GM21529 (cell line): ENCODE results near the gene SDK2.
"Not testable (repeated sequence)": the region's sequence is repeated elsewhere in the genome, so short reads cannot be mapped to it uniquely, and the experiment has no call there.

Experiments used
- ATAC-seq: cut with Tn5 transposase; IDR thresholded peaks from one replicate; pipeline ENCODE4 v1.9.1; 2021; ENCODE audit not compliant: unreplicated experiment

The SDK2 gene

DNA sequence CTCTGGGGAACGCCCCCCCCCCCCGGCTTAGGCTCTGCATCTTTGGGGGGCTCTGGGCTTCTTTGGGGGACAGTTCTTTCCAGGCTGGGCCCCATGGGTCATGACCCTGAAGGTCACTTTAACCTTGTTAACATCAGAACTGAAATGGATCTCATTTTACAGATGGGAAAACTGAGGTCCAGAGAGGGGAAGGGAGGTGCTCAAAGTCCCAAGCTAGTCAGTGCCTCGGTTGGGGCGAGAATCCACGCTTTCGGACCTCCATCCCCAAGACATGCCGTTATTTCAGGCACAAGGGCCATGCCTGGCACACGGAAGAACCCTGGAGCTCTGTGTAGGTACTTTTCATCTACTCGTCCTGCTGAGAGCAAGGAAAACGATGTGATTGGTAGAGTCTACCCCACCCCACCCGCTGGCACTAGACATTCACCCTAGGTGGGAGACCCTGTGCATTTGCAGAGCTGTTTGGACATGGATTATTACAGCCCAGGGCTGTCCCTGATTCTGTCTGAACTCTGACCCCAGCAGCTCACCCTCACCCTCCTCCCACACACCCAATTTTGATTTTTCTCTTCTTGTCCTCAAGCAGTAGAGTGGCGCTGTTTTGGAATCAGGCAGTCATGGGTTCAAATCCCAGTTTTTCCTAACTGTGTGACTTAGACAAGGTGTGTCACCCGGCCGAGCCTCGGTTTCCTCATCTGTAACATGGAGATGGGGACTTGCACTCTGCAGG, 177.4 kb downstream of the SDK2 start:
- ATAC-seq = no peak

DNA sequence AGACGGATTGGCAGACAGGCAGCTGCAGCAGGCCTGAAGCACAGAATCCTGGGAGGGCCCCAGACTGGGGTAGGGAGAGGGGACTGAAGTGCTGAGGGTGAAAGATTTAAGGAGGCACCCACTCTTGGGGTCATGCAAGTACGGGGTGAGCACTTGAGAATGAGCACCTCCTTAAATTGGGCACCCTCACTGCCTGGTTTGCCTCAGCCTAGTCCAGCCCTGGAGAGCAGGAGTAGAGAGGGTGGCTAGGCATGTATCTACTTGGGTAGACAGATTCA, 178.4 kb downstream of the SDK2 start:
- ATAC-seq = no peak

DNA sequence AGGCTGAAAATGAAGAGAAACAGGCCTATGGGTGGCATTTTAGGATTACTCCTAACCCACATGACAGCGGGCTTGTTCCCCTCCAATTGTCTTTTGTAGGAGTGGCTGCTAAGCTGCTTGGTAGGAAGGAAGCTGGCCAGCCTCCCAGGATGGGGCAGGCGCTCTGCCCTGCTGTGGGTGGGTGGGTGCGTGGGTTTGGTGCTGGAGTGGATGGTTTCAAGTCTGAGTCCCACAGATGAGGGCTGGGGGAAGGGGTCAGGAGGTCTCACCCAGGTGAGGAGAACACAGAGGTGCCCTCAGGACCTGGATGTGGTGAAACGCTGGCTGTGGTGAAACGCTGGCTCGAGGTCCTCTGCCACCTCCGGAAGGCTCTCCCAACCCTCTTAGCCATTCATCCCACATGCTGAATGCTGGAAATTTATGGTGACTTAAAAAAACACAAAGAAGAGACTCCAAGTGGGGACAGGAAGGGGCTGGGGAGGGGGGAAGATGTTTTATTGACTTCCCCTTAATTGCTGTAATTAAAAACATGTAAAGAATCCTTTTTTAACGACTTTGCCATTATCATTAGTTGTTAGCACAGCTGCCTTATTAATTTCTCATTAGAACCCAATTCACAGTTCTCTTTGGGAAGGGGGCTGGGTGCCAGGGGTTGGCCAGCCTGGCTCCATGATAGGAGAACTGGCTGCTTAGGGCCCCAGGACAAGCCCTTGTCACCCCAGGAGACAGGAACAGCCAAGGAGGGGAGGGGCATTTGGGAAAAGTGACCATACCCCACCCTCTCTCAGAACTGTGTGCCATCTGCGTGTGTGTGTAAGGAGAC, 178.9 kb downstream of the SDK2 start:
- no peak for ATAC-seq

DNA sequence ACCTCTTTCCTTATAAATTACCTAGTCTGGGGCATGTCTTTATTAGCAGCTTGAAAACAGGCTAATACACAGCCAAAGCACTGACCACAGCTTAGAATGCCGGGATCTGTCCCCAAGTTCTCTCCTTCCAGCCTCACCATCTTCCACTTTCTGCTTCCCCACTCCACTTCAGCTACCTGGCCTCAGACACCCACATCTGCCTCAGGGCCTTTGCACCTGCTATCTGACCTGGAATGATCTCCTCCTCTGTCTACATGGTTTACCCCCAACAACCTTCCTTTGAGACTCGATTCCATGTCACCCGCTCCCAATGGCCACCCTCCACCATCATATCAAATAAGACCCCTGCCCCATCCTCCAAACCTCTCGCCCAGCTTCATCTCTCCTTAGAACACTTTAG, 179.8 kb downstream of the SDK2 start:
- no peak for ATAC-seq

DNA sequence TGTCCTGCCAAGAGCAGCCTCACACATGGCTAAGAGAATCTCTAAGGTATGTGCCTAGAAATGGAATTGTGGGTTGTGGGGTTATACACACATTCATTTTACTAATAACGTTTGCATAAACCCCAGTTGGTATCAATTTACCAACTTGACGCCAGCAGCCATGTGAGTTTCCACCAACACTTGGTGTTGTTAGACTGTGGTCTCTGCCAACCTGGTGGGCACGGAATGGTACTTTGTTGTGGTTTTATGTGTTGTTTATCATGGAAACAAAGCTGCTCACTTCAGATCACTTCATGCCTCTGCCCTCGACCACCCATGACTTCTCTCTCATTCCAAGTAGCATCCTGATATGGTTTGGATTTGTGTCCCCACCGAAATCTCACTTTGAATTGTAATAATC, 180.4 kb downstream of the SDK2 start:
- no peak for ATAC-seq

DNA sequence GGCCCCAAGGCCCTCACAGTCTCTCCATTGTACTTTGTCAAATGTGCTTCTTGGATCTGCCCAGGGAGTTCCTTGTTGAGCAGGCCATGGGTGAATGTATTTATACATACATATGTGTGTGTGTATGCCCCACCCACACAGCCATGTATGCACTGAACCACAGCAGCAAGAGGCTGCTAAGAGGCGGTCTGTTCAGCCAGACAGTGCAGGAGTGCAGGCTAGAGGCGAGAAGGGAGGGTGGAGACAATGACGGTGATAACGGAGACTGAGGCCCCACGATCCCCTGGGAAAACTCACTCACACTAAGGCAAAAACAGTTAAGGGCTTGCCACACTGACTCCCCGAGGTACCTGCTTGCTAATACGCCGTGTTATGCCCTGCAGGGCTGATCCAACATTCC, 181.4 kb downstream of the SDK2 start:
- no peak for ATAC-seq

DNA sequence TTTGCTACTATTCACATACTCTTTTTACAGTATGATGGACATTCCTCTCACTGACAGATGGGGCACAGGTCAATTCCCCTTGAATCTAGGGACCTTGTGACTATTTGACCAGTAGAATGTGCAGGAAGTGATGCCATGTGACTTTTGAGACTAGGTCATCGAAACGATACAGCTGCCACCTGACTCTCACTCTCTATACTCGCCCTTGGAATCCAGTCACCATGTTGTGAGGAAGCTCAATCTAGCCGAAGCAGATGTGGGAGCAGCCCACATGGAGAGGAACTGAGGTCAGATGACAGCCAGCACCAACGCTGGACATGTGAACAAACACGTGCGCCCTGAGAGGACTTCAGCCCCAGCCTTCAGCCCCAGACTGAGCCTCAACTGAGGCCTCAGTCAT, 184.3 kb downstream of the SDK2 start:
- no peak for ATAC-seq

DNA sequence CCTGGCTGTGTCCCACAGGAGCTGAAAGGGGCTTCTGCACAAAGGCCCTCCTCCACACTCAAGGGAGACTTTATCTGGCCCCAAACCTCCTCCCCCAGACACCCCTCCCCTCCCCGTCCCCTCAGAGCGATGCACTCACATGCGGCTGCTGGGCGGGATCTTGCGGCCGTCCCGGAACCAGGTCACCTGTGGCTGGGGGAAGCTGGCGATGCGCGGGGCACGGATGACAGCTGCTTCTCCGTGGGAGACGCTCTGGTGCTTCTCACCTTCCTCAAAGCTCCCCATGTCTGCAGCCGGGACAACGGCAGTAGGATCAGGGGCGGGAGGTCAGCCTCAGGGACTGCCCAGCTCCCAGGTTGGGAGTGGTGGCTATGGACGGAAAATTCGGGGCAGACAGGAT, 188.5 kb downstream of the SDK2 start:
- no peak for ATAC-seq

DNA sequence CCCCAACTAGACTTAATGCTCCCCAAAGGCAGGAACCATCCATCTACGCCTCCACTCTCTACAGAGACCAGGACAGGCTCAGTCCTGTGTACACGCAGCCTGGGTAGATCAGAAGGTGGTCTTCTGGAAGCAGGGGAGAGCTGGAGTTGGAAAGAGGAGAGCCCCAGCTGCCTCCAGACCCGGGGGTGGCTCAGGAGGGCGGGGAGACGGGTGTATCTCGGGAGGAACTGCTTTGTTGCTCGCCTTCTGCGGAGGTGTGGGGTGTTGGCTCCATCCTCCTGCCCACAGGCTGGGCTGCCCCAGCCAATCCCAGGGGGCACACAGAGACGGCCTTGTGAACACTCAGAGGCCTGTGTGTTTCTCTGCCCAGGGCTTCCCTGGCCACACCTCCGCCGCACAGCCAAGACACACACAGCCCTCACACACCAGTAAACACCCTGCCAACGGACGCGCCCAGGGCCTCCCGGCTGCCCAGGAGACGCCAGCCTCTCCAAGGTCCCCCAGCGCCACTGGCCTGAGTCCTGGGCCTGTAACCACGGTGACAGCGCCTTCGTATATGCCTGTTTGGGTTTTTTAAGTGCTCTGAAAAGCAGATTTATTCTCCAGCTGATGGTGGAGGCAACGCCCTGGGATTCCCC, 189.1 kb downstream of the SDK2 start:
- ATAC-seq = no peak

DNA sequence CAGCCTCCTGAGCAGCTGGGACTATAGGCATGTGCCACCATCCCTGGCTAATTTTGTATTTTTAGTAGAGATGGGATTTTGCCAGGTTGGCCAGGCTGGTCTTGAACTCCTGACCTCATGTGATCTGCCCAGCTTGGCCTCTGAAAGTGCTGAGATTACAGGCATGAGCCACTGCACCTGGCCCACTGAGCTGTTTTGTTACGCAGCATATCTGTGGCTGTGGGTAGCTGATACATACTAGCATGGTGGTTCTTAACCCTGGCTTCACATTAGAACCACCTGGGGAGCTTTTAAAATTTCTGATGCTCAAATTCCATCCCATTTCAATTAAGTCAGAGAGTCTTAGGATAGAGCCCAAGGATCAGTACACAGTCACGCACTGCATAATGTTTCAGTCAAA, 190.8 kb downstream of the SDK2 start:
- not testable (repeated sequence) for ATAC-seq

DNA sequence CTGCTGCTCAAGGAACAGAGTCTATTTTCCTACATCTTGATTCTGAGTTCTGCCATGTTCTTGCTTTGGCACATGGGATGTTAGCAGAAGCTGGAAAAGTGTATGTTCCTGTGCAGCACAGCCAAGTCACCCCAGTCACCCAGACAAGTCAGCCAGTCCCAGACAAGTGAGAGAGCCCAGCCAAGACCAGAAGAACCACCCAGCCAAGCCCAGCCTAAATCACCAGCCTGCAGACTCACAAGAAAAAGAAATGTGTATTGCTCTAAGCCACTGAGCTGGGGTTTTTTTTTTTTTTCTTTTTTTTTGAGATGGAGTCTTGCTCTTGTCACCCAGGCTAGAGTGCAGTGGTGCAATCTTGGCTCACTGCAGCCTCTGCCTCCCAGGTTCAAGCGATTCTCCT, 191.2 kb downstream of the SDK2 start:
- no peak for ATAC-seq

DNA sequence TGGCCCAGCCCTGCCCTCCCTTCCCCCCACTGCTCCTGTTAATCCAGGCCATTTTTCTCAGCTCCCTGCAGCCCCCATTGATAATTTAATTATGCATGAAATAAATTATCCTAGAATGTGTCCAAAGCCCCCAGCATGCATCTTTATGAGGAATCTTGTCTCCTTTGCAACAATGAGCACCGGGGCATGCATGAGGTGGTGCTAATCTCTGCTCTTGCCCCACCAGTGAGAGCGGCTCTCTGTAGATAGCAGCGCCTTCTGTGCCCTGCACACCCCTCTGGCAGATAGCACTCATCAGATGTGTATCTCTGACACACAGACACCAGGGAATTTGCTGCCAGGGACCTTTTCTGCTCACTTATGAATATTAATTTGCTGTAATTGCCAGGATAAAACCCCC, 192.2 kb downstream of the SDK2 start:
- no peak for ATAC-seq

DNA sequence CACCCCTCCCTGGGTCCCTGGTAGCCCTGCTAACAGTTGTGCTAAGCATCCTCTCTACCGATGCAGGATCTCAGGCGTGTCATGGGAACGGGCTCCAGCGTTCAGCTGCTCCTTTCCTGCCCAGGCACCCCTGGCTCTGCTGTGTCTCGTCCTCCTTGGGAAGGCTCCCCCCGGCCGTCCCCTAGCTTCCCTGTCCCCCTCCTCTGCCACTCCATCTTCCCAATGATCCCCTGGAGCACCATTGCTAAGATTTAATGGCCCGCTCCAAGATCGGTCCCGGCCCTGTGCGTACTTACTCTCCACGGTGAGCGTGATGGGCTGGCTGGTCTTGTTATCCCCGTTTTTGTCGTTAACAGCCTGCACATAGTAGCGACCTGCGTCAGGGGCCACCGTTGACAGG, 196.9 kb downstream of the SDK2 start:
- ATAC-seq = no peak

DNA sequence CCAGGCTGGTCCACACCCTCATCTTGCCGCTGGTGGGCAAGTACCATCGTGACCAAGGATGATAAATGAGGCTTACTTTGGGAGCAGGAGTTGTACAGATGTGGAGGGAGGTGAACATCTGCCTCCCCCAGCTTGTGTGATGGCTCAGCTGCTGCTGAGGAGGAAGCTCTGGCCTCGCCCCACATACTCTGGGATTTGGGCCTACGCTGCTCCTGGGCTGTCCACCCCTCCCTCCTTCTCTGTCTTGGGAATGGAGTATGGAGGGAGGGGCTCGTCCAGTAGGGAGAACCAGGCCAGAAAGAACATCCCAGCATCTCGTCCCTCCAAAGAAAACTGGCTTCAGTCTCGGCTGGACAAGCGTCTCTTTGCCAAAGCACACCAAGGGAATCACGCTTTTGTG, 197.6 kb downstream of the SDK2 start:
- ATAC-seq = no peak

DNA sequence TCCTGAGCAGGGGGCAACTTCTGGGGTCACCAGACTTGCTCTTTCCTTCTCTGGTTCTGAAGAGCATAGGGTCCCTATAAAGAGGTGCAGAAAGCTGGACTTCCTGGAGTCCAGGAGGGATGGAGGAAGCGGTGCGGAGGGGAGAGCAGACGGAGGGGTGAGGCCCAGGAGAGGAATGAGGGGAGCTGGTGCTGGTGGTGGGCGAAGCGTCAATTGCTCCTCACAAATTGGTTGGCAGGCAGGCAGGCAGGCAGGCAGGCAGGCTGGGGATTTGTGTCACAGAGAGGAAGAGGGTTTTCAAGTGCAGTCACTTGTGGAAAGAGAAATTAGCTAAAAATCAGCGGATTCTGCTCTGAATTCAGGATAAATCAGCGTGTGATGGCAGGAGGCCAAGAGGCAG, 198.8 kb downstream of the SDK2 start:
- no peak for ATAC-seq

DNA sequence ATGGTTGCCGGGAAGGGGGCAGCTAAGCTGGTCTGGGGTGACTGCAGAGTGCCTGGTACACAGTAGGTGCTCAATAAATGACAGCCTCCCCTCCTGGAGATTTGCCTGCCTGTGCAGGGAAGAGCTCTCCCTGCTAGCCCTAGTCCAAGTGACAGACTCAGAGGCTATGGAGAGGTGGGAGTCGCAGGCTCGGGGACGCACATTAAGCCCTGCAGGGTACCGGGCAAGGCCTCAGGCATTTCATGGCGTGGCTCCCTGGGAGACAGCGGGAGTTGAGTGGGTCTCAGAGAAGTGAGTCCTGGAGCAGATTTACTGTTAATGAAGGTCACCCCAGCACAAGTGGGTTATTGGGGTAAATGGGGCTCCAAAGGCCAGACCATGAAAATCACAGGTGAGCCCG, 200.2 kb downstream of the SDK2 start:
- no peak for ATAC-seq

DNA sequence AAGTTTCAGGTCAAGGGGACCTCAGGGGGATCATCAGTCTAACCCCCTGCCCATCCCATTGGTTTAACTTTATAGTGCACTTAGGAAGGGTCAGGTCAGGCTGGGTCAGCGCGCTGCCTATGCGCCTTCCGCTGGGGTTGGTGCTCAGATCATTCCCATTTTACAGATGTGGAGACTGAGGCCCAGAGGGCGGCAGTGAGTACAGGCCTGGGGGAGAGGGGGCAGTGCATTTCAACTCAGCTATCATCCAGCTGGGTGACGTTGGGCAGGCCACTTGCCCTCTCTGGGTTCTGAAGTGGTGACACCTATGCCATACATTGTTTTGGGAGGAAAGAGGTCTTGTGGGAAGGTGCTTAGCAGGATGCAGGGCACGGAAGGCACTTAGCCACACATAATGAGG, 204.6 kb downstream of the SDK2 start:
- ATAC-seq = no peak

DNA sequence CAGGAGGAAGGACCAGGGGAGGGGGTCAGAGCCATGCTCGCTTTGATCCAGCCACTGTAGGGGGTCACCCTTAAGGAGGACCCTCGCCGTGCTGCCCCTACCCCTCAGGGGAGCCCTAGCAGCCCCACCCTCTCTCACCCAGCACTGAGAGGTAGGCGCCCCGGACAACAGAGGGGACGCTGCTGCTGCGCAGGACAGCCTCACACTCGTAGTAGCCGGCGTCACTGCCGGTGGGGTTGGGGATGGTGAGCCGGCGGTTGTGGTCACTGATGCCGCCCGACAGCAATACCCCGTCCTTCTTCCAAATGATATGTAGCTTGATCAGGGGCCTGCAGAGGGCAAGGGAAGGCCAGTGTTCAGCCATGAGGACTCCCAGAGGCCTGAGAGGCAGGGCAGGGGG, 206.4 kb downstream of the SDK2 start:
- ATAC-seq = no peak

DNA sequence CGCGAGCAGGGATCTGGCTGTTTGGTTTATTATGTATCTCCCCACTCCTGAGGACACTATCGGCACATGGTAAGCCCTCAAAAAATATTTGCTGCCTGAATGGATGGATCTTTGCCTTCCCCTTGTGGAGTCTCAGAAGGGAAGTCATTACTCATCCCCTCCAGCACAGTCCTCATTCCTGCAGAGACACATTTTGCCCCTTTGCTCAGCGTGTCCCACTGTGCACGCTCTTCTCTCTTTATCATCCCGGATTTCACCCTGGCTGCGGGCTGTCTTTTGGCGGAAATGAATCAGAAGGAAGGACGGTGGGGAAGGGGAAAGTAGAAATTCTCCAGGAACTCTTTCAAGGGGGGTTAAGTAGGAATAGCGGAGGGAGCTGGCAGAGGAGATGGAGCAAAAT, 207.3 kb downstream of the SDK2 start:
- no peak for ATAC-seq

DNA sequence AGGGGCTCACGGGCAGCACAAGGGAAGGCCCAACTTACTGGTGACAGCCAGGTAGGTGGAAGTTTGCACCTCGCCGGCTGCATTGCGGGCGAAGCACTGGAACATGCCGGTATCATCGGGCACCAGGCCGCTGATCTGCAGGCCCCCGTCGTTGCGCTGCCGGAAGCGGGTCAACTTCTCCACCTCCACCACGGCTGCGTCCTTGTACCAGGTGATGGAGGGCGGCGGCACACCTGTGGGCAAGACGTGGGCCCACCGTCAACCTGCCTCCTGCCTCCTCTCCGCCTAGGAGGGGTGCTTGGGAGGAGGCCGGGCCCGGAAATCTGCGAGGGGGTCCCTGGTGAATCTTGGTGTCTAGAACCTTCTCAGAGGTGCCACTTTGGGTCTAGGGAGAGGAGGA, 208.8 kb downstream of the SDK2 start:
- ATAC-seq = no peak

DNA sequence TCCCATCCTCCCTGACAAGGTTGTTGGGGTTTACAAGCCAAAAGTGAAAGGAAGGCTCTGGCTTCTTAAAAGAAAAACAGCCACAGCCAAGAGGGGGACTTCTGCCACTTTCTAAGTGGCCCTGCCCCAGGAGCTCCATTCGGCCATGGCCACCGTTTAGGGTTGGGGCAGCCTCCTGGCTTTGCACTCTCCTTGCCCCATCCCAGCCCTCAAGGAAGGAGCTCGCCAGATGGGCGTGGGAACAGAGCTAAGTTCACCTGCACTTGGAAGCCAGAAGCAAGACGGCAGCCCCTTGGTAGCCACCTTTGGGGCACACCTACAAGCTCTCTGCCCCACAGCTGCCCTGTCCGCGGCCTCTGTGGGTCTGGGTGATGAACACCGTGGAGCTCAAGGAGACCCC, 210.1 kb downstream of the SDK2 start:
- ATAC-seq = no peak

DNA sequence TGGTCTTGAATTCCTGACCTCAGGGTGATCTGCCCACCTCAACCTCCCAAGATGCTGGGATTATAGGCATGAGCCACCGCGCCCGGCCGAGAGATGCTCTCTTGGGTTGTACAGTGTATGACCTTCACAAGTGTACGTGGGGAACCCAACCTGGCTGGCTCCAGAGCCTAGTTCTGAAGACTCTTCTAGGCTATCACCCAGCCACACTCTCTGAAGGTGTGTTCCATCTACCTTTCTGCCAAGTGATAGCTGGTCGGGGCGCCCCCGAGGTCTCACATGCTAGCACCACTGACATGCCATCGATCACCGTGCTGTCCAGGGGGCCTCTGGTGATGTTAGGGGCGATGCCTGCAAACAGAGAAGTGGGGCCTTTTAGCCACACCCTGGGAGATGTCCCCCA, 210.7 kb downstream of the SDK2 start:
- no peak for ATAC-seq
